A673 (cell line): ENCODE data around the gene P2RX5.

Experiments
- EZH2 ChIP-seq: fragments of 200-600 bp; sonication (generic); IDR thresholded peaks from 2 replicates; pipeline ENCODE4 v1.6.1; 2017; ENCODE audit warnings: borderline replicate concordance, low read depth, mild to moderate bottlenecking, mixed read lengths, antibody characterized with exemption, low read length; ENCODE audit not compliant: poor library complexity, severe bottlenecking
- TF ChIP-seq, protein P1 (sequence below): fragments of 300-800, 200-600 bp; sonication (generic); conservative IDR thresholded peaks from 2 replicates; pipeline ENCODE4 v1.5.1; 2017; ENCODE audit warnings: low read depth, mild to moderate bottlenecking, antibody characterized with exemption, low read length, moderate library complexity, mixed read lengths

DNA sequence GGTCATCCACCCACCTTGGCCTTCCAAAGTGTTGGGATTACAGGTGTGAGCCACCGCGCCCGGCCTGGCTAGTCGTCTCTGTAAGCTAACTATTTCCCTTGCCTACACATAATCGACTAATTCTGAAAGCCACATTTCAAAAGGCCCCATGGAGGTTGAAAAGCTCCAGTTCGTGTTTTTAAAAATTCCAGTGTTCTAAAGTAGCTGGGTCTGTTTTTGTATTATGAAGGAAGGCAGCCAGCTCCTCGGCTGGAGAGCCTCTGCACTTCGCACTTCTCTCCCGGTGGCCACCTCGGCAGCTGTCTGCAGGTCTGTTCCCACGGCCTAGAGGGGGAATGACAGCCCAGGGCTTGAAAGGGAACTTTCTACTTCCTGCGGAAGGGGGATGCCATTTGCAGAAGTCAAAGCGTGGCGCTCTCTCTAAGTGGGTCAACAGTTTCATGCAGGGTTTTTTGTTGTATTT lies 44.7 kb upstream of the P2RX5 start:
- TF ChIP-seq, protein P1, sequence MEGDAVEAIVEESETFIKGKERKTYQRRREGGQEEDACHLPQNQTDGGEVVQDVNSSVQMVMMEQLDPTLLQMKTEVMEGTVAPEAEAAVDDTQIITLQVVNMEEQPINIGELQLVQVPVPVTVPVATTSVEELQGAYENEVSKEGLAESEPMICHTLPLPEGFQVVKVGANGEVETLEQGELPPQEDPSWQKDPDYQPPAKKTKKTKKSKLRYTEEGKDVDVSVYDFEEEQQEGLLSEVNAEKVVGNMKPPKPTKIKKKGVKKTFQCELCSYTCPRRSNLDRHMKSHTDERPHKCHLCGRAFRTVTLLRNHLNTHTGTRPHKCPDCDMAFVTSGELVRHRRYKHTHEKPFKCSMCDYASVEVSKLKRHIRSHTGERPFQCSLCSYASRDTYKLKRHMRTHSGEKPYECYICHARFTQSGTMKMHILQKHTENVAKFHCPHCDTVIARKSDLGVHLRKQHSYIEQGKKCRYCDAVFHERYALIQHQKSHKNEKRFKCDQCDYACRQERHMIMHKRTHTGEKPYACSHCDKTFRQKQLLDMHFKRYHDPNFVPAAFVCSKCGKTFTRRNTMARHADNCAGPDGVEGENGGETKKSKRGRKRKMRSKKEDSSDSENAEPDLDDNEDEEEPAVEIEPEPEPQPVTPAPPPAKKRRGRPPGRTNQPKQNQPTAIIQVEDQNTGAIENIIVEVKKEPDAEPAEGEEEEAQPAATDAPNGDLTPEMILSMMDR = no peak
- no peak for TF ChIP-seq EZH2
